Epithelial cell of esophagus (primary cell): ENCODE measurements around the gene TMEM52B.
"Not testable (repeated sequence)": the region's sequence is repeated elsewhere in the genome, so short reads cannot be mapped to it uniquely, and the experiment has no call there.

ENCODE experiments used
- DNase-seq: peaks from one replicate; pipeline ENCODE4 v3.0.0; 2010; ENCODE audit warnings: low read depth
- H3K4me3 ChIP-seq: 2 replicates; pipeline ENCODE4 v1.5.1; 2011; ENCODE audit warnings: mild to moderate bottlenecking, low read length, control low read depth
- CTCF ChIP-seq: IDR thresholded peaks from 2 replicates; pipeline ENCODE4 v1.5.1; 2011; ENCODE audit warnings: low read depth, mild to moderate bottlenecking, low read length, control low read depth, inconsistent platforms; ENCODE audit not compliant: insufficient read depth; ENCODE audit errors: missing control alignments

TMEM52B gene

DNA sequence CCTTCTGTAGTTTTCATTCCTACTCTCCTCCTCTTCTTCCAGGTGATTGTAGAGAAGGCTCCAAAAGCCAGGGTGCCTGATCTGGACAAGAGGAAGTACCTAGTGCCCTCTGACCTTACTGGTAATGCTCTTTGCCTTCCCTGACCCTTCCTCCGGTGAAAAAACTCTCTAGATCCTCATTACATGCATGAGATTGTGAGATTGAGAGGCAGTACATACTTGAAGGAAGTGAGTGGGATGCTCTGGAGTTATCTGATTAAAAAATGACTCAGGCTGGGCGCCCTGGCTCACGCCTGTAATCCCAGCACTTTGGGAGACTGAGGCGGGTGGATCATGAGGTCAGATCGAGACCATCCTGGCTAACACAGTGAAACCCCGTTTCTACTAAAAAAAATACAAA is 39.2 kb downstream of the TMEM52B start:
- H3K4me3 ChIP-seq, result no peak overlapping the region
- no peak for DNase-seq
- no peak for TF ChIP-seq CTCF

- TF ChIP-seq CTCF, result no peak
- no peak overlapping the region for H3K4me3 ChIP-seq
- DNase-seq, result peak; percentile 78
Observed at GRCh38 chr12:10220398-10221077, 41.7 kb downstream of the TMEM52B start.

- no peak for TF ChIP-seq CTCF
- no peak overlapping the region for H3K4me3 ChIP-seq
- DNase-seq, result peak; percentile 87
Observed at GRCh38 chr12:10221846-10222245, 43.0 kb downstream of the TMEM52B start.

- no peak overlapping the region for H3K4me3 ChIP-seq
- no peak for DNase-seq
- no peak for TF ChIP-seq CTCF
Observed at GRCh38 chr12:10223208-10223607, 44.4 kb downstream of the TMEM52B start.

DNA sequence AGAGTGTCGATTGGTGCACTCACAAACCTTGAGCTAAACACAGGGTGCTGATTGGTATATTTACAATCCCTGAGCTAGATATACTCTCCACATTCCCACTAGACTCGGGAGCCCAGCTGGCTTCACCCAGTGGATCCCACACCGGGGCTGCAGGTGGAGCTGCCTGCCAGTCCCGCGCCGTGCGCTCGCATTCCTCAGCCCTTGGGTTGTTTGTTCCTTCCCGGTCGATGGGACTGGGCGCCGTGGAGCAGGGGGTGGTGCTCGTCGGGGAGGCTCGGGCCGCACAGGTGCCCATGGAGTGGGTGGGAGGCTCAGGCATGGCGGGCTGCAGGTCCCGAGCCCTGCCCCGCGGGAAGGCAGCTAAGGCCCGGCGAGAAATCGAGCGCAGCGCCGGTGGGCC is 46.6 kb downstream of the TMEM52B start:
- DNase-seq, H3K4me3 ChIP-seq: not testable (repeated sequence)

DNA sequence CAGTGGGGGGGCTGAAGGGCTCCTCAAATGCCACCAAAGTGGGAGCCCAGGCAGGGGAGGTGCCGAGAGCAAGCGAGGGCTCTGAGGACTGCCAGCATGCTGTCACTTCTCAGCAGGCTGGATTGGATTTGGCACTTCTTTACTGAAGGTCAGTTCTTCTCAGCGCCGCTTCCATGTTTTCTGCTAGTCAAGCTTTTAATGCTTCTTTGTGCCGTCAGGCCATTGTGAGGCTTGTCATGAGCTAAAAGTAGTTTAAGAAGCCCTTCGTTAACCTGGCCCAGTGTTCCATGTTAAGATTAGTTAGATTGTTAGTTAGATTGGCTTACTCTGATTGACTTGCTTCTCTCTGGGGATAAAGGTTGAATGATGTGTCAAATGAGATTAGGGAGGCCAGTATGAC is 47.3 kb downstream of the TMEM52B start:
- TF ChIP-seq CTCF, result no peak
- H3K4me3 ChIP-seq, result no peak overlapping the region
- DNase-seq, result no peak

DNA sequence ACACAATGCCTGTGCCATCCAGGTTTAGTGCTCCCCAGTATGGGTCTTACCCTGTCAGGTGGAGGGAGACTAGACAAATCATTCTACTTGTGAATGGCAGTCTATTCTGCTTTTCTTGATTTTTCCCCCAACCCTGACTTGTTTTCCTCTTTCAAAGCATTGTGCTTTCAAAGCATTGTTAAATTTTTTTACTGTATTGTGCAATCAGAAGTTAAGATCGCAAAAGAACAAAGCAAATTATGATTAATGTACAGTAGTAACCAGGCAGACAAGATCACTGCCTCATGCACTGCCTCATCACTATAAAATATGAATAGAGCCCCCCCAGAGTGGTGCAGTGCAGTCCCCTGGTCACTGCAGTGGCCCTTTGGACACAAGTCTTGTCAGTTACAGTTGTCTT is 47.9 kb downstream of the TMEM52B start:
- no peak overlapping the region for H3K4me3 ChIP-seq
- DNase-seq, result peak; percentile 38
- no peak for TF ChIP-seq CTCF
